ENCODE data around the gene HTR3A.

Gene HTR3A

DNA sequence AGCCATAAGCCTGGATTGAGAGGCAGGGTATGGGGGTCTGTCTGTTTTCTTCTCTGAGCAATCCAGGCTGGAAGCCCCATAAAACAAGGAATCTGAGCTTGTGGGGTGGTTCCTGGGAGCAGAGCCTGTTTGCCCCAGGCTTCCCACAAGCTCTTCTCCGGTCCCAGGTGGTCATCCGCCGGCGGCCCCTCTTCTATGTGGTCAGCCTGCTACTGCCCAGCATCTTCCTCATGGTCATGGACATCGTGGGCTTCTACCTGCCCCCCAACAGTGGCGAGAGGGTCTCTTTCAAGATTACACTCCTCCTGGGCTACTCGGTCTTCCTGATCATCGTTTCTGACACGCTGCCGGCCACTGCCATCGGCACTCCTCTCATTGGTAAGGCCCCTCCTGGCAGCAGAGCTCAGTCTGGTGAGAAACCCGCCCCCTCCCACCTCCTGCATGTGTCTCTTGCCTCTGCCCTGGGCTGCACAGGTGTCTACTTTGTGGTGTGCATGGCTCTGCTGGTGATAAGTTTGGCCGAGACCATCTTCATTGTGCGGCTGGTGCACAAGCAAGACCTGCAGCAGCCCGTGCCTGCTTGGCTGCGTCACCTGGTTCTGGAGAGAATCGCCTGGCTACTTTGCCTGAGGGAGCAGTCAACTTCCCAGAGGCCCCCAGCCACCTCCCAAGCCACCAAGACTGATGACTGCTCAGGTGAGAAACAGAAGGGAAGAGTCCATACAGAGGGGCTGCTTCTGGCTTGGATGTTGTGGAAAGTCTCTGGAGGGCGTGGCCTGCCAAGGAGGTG is 11.6 kb downstream of the HTR3A start:
- no peak for DNase-seq (ENCODE audit: low read depth in 2 of 2)
- no peak overlapping the region for H3K4me3 ChIP-seq (replicated peaks in 1 of 2; ENCODE audit: low read depth in 2 of 2, low read length in 2 of 2)
- no peak for TF ChIP-seq CTCF (IDR thresholded peaks at IDR 0.05; ENCODE audit: low read depth, low read length)

- no peak for TF ChIP-seq CTCF (IDR thresholded peaks at IDR 0.05; ENCODE audit: low read depth, low read length)
- no peak overlapping the region for H3K4me3 ChIP-seq (replicated peaks in 1 of 2; ENCODE audit: low read depth in 2 of 2, low read length in 2 of 2)
- DNase-seq (ENCODE audit: low read depth in 2 of 2) = no peak
Measured at GRCh38 chr11:113989381-113989780, 14.5 kb downstream of the HTR3A start.

DNA sequence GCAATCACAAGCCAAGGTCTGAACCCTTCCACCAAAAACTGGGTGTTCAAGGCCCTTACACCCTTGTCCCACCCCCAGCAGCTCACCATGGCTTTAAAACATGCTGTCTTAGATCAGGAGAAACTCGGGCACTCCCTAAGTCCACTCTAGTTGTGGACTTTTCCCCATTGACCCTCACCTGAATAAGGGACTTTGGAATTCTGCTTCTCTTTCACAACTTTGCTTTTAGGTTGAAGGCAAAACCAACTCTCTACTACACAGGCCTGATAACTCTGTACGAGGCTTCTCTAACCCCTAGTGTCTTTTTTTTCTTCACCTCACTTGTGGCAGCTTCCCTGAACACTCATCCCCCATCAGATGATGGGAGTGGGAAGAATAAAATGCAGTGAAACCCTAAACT is 15.0 kb downstream of the HTR3A start:
- no peak for TF ChIP-seq CTCF (IDR thresholded peaks at IDR 0.05; ENCODE audit: low read depth, low read length)
- no peak overlapping the region for H3K4me3 ChIP-seq (replicated peaks in 1 of 2; ENCODE audit: low read depth in 2 of 2, low read length in 2 of 2)
- no peak for DNase-seq (ENCODE audit: low read depth in 2 of 2)

GRCh38 chr11:113991170-113991569 is 16.3 kb downstream of the HTR3A start:
- no peak overlapping the region for H3K4me3 ChIP-seq (replicated peaks in 1 of 2; ENCODE audit: low read depth in 2 of 2, low read length in 2 of 2)
- peak; percentile 55 to 58 for DNase-seq (ENCODE audit: low read depth in 2 of 2)
- TF ChIP-seq CTCF (IDR thresholded peaks at IDR 0.05; ENCODE audit: low read depth, low read length) = no peak

GRCh38 chr11:113991718-113992458 is 17.0 kb downstream of the HTR3A start:
- DNase-seq (ENCODE audit: low read depth in 2 of 2) = peak; percentile 15 to 28
- no peak overlapping the region for H3K4me3 ChIP-seq (replicated peaks in 1 of 2; ENCODE audit: low read depth in 2 of 2, low read length in 2 of 2)
- TF ChIP-seq CTCF (IDR thresholded peaks at IDR 0.05; ENCODE audit: low read depth, low read length) = no peak

DNA sequence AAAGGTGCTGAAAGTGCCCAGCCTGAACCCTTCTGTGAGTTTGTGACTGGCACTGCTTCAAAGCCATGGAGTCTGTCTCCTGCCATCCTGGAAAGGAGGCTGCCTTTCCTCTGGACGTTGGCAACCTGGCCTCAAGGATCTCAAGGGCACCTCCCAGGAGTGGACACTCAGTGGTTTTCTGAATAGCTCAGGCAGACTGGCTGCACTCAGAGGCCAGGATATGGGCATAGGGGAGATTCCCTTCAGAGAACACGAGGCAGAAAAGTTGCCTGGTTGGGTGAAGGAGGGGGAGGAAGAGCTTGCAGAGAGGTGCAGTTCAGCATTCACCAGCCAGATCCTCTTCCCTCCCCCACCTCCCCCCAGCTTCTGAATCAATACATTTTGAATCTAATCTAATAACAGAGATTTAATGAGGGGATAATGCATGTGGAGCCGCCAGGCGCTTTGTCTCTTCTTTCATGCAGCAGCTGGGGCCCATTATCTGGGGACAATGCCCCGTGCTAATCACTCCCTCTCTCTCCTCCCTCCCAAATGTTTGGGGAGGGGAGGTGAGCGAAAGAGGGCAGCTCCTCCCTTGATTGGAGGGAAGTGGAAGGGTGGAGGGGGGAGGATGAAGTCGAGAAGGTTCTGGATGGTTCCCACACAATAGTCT is 17.7 kb downstream of the HTR3A start:
- TF ChIP-seq CTCF (IDR thresholded peaks at IDR 0.05; ENCODE audit: low read depth, low read length) = no peak
- H3K4me3 ChIP-seq (replicated peaks in 1 of 2; ENCODE audit: low read depth in 2 of 2, low read length in 2 of 2) = no peak overlapping the region

More for the DNA sequence above, 17.7 kb downstream of the HTR3A start:
- no peak for DNase-seq (ENCODE audit: low read depth in 2 of 2)

Data from cardiac fibroblast (primary cell).